ENCODE results near the gene DALRD3.
"Not testable (repeated sequence)": the region's sequence is repeated elsewhere in the genome, so short reads cannot be mapped to it uniquely, and the experiment has no call there.

Gene DALRD3

DNA sequence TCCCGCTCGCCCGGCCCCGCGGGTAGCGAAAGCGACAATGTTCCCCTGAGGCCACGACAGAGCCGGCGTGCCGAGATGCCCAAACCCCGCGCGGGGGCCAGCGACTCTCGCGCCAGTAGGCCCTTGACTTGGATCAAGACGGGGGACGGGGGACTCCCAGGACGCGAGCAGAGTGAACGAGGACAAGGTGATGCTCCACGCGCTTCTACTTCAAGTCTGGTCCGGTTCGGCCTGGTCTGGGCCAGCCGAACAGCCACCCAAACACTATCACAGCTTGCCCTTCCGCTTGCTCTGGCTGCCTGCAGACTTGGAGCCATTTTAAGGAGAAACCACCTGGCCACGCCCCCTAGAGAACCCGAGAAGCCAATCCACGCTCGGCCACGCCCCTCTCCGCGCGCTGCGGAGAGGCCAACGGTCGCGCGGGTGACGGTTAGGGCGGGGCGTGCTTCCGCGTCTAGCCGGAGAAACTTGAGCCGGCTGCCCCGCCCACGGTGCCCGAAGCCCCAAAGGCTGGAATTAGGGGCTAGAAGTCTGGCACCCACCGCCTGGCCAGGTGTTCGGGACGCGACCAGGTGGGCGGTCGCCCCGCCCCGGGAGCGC, 2.9 kb upstream of the DALRD3 start:
- peak; percentile 99 for DNase-seq

DNA sequence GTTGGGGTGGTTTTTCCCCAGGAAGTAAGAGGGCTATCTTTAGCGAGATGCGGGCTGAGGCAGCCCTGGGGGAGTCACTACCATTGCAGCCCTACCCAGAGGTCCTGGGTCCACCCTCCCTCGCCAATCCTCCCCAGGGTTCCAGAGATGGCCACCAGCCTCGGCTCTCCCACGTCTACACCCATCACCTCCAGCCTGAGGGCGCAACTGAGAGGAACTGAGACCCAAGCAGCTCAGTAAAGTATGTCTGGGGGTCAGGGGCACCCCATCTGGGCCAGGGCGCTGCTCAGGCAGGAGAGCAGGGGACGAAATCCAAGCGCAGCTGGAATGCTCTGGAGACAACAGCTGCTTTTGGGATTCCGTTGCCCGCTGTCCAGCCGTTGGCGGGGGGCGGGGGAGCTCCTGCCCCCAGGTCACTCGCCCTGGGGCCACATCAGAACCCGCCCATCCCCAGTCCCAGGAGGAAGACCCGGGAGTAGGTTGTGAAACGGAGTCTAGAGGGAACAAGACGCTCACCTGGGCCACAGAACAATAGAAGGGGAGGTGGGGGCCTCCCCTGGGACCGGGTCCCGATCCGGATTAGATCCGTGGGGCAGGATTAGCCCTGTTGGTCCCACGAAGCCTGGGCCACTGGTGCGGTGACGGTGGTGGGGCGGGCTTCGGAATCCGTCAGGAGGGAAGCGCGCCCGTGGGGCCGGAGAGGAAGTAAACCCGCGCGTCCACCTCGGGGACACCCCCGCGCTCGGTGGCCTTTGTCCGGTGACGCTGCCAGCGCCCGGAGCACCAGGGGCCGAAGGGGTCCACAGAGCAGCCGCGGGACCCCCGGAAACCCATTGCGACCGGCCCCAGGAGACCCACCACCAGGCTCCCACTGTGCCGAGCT, 2.2 kb upstream of the DALRD3 start:
- peak; percentile 65 for DNase-seq

DNA sequence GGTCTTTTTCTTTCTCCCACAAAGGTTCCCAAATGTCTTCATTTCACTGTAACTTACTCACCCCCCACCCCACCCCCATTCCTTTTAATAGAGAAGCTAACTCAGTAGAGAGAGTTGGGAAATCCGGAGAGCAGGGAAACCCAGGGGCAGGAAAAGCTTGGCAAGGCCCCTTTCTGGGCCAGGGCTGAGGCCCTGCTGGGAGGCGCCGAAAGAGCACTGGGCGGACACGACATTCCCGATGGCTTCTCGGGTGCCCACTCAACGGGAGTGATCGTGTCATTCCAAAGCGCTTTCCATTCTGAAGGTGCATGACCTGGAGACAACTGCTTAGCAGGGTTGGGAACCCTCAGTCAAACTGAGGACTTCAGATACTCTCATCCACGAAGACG, 1.6 kb upstream of the DALRD3 start:
- DNase-seq: no peak

DNA sequence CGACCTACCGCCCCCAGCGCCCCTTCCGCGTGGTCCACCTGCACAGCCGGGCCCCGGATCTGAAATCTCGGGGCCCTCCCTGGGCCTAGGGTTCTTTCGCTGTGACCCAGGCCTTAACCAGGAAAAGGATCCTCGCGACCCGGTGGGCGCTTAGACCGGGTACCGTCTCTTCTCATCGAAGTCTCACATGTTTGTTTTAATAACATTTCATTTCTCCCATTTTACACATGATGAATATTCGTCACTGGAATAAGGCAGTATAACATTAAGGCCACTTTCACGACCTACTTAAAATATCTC, 277 bp upstream of the DALRD3 start:
- no peak for DNase-seq

DNA sequence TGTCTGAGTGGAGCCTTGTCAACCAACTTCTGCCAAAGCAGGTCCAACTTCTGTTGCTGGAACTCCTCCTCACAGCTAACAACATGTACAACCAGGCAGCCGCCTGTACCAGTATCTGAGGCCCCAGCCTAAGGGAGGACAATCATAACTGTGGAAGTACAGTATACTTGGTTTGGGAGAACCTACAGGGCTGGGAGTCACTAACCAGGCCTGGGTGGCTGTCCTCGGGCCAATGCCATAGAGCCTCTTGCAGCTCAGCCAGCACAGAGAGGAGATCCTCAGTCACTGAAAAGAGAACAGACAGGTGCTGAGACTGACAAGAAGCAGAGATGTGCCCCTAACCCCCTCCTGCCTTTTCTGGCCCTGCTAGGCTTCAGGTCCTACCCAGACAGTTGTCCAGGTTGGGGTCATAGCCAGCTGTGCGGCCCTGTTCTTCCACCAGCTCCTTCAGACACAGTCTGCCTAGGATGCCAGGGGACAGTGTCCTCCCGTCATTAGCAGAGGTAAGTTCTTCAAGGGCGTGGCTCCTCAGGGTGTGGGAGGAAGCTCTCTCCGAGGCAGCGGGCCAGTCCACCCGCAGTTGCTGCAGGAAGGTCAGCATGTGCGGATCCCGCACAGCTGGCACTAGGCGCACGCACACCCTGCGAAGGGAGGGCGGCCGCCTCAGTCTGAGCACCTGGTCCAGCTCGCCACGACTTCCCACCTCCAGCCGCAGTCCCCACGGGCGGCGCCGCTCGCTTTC, 980 bp downstream of the DALRD3 start:
- DNase-seq: peak; percentile 30

DNA sequence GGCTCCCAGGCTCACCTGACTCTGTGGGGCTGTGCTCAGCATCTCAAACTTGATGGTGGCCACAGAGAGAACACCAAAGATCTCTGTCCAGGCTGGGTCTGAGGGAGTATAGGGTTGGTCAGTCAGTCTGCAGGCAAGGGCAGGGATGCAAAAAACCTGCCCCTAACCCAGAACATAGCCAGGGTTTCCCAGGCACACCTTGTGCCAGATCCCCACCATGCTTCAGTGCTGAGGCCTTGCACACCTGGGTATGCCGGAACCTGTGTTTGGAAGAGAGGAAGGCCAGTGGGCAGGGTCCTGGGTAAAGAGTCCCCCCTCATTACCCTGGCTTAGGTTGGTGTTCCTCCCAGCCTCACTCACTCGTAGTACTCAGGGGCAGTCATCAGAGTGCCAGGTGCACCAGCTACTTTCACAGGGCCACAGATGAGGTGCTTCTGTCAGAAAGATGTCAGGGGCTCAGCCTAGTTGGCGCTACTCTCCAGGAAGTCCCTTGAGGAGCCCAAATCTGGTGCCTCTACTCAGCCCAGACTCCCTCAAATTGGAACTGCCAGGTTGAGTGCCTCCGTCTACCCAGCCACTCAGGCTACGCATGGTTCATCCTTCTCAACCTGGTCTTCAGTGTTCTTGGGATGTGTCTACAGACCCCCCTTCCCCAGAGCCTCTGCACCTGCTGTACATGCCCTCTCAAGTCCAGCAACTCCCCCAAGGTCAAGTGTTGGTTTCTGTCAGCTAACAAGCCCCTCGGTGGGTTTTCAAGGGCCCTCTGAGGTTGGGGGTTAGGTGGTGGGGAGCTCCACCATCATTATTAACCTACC, 1.8 kb downstream of the DALRD3 start:
- peak; percentile 20 for DNase-seq

DNA sequence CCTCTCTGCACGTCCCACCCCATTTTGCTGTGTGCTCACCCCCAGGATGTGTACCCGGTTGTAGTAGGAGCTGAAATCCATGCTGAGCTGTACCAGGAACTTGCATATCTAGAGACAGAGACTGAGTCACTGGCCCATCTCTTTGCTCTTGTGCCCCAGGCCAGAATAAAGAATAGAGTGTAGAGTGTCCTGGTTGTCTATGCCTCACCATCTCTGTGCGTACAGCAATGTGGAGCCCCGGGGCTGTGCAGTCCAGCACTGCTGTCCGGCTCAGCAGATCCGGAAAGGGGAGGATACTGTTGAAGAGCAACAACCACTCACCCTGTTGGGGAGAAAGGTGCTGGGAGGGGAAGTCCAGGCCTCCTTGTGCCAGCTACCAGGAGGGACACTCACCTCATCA, 2.6 kb downstream of the DALRD3 start:
- DNase-seq: no peak

DNA sequence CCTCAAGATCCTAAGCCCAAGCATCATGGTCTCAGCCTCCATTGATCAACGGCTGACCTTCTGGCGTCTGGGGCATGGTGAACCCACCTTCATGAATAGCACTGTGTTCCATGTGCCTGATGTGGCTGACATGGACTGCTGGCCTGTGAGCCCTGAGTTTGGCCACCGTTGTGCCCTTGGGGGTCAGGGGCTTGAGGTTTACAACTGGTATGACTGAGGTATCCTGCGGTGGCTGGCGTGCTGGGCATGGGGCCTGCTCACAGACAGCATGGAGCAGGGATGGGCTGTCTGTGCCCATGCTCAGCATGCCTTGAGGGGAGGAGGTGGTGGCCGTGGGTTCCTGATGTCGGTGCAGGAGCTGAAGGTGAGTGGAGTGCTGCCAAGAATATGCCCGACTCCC, 3.3 kb downstream of the DALRD3 start:
- DNase-seq: no peak

DNA sequence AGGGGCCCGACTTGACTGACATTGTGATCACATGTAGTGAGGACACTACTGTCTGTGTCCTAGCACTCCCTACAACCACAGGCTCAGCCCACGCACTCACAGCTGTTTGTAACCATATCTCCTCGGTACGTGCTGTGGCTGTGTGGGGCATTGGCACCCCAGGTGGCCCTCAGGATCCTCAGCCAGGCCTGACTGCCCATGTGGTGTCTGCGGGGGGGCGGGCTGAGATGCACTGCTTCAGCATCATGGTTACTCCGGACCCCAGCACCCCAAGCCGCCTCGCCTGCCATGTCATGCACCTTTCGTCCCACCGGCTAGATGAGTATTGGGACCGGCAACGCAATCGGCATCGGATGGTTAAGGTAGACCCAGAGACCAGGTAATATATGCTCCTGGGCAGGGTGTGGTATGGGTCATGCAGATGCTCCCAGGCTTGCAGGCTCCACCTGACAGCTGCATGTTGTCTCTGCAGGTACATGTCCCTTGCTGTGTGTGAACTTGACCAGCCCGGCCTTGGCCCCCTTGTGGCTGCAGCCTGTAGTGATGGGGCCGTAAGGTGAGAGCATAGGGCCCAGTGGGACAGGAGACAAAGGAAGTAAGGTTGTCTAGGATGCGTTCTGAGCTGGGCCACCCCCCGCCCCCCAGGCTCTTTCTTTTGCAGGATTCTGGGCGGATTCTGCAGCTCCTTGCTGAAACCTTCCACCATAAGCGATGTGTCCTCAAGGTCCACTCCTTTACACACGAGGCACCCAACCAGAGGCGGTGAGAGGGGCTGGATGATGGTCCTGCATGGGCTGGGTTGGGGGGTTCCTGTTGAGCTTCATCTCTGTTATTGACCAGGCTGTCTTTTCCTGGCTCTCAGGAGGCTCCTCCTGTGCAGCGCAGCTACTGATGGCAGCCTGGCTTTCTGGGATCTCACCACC, 4.4 kb downstream of the DALRD3 start:
- DNase-seq: no peak

DNA sequence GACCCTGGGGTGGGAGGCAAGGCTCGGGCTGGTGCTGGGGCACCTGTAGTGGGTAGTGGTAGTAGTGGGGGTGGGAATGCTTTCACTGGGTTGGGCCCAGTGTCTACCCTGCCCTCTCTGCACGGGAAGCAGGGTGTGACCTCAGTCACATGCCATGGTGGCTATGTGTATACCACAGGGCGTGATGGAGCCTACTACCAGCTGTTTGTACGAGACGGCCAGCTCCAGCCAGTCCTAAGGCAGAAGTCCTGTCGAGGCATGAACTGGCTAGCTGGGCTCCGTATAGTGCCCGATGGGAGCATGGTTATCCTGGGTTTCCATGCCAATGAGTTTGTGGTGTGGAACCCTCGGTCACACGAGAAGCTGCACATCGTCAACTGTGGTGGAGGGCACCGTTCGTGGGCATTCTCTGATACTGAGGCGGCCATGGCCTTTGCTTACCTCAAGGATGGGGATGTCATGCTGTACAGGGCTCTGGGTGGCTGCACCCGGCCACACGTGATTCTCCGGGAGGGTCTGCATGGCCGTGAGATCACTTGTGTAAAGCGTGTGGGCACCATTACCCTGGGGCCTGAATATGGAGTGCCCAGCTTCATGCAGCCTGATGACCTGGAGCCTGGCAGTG, 5.2 kb downstream of the DALRD3 start:
- no peak for DNase-seq

DNA sequence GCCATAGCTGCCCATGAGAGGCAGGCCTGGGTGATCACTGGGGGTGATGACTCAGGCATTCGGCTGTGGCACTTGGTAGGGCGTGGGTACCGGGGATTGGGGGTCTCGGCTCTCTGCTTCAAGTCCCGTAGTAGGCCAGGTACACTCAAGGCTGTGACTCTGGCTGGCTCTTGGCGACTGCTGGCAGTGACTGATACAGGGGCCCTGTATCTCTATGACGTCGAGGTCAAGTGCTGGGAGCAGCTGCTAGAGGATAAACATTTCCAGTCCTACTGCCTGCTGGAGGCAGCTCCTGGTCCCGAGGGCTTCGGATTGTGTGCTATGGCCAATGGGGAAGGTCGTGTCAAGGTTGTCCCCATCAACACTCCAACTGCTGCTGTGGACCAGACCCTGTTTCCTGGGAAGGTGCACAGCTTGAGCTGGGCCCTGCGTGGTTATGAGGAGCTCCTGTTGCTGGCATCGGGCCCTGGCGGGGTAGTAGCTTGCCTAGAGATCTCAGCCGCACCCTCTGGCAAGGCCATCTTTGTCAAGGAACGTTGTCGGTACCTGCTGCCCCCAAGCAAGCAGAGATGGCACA, 5.9 kb downstream of the DALRD3 start:
- peak; percentile 20 for DNase-seq

DNA sequence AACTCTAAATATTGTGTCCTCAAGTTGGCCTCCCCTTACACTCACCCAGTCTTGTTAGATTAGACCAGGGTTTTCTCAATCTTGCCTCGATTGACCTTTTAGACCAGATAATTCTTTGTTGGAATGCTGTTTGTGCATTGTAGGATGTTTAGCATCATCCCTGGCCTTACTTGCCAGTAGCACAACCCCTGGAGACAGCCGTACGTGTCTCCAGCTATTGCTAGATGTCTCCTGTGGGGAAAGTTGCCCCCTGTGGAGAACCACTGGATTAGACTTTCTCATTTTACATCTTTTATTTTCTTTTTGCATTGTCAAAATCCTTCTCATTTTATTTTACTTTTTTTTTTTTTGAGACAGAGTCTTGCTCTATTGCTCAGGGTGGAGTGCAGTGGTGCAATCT, 9.0 kb downstream of the DALRD3 start:
- DNase-seq: no peak

DNA sequence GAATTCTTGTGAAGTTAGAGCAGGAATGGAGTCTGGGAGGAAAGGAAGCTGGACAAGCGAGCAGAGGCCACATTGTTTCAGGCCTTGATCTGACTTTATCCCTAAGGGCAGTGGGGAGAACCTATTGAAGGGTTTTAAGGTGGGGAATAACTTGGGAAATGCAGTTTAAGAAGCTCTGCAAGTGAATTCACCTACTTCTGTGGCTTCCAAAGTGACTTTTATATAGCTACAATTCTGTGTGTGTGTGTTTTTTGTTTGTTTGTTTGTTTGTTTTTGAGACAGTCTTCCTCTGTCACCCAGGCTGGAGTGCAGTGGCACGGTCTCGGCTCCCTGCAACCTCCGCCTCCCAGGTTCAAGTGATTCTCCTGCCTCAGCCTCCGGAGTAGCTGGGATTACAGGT, 9.8 kb downstream of the DALRD3 start:
- not testable (repeated sequence) for DNase-seq

DNA sequence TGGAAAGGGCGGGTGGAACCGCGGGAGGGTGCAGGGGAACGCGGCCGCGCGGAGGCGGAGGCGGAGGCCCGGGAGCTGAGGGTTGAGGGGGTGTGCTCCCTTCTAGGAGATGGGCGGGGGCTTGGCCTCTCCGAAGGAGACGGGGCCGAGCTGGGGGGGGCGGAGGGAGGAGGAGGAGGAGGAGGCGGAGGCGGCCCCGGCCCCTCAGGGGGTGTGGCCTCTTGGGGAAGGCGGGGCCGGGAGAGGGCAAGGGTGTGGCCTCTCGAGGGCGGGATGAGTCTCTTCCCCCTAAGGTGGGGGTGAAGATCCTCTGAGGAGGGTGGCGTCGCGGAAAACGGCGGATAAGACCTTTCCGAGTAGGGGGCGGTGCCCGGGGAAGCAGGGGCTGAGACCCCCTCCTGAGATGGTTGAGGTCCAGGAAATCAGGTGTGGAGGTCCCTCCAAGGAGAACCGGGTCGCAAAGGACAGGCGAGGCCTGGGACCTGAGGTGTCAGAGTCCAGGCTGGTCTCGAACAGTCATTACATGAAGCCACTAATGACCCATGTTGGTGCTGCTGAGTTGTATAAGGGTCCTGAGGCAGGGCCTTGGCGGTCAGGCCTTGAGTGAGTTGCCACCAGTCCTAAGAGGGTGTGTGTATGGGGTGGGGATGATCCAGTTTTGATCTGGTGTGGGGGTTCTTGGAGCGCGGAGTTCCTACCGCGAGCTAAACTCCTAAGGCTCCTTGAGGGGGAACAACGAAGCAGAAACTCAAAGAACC, 10.4 kb downstream of the DALRD3 start:
- DNase-seq: peak; percentile 94

DNA sequence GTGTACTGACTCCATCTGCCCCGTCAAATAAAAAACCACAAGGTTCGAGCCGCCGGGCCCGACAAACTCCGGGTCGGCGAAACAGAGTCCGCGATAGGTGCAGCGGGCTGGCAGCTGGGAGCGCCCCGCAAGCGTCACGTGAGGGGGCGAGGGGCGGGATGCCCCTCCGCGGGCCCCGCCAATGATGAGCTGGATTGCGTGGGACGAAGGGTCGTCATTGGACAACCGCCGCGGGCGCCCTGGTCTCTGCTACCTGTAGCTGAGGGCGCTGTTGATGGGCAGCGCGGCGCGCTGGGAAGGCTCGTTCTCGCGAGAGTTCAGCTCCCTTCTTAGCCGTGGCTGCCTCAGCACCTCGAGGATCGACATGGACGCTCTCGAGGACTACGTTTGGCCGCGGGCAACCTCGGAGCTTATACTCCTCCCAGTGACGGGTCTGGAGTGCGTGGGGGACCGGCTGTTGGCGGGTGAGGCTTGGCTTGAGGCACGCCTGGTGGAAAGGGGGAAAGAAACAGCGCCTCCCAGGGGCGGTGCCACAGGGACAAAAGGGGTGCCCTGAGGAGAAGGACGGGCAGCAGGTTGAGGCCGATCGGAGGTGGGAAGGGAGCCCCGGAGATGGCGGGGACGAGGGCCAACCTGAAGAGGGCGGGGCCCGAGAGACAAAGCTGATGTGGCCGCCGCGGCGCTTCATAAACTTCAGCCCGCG, 11.2 kb downstream of the DALRD3 start, which contains the start of gene WDR6:
TSS of gene WDR6 (plus strand) at position 324 of the 703 bp plus-strand sequence. CDS start at position 365, 41 bp downstream.
- DNase-seq: peak; percentile 97

DNA sequence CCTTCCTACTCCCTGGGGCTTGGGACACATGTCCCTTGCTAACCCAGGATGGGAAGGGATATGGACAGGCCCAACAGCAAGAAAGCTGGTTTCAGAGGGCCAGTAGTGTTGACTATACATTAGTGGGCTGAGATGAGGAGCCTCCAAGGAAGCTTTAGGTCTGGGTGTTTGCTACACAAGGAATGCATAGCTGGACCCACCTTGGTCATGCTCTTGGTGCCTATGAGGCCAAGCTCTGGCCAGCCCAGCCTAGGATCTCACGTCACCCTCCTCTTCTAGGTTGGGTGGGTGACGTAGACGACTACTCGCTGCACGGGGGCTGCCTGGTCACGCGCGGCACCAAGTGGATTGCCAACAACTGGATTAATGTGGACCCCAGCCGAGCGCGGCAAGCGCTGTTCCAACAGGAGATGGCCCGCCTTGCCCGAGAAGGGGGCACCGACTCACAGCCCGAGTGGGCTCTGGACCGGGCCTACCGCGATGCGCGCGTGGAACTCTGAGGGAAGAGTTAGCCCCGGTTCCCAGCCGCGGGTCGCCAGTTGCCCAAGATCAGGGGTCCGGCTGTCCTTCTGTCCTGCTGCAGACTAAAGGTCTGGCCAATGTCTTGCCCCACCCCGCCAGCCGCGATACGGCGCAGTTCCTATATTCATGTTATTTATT, 11.8 kb downstream of the DALRD3 start:
- DNase-seq: peak; percentile 62

DNA sequence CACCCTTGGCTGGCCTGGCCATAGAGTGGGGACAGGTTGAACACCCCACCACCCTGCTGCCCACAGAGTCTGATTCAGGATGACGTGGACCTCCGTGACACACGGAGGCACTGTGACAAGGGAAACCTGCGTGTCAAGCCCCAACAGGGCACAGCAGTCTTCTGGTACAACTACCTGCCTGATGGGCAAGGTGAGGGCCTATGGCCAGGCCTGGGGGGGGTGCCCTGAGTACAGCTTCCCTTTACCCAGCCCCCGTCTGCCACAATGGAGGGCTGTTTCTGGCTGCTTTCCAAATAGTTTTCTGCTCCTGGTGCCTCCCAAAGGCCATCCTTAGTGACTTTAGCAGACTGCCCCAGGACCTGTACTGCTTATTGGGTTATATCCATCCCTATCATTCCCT, 12.4 kb downstream of the DALRD3 start:
- no peak for DNase-seq

DNA sequence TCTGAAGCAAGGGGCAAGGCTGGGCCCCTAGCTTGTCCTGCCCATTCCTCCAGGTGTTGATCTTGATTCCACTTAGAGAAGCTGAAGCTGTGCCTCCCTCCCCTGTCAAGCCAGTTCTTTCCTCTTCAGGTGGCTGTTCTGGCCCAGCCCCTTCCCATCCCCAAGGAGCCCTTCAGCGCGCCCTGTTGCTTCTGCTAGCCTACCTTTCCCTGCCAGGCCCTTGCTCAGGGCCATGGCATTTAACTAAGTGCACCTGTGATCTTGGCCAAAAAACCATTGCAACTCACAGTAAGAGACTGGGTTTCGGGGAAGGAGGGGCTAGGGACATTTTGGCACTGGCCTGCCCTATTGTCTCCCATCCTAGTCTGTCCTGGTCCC, 13.1 kb downstream of the DALRD3 start:
- no peak for DNase-seq
